NCI-H146 treated with DMSO at 0.1 percent for 48 hours (cell line): ENCODE results near the gene TMEM51.

Experiments
- DNase-seq: peaks from one replicate; lab custom pipeline; 2025; ENCODE audit not compliant: unreplicated experiment; lab: John Stamatoyannopoulos, UW

Gene TMEM51

DNA sequence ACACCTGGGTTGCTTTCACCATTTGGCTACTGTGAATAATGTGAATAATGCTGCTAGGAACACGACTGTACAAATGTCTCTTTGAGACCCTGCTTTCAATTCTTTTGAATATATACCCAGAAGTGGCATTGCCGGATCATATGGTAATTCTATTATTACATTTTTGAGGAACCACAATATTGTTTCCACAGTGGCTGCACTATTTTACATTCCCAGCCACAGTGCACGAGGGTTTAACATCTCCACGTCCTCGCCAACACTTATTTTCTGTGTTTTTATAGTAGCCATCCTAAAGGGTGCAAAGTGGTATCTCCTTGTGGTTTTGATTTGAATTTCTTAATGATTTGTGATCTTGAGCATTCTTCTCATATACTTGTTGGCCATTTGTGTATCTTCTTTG lies 109.2 kb downstream of the TMEM51 start:
- no peak for DNase-seq

DNA sequence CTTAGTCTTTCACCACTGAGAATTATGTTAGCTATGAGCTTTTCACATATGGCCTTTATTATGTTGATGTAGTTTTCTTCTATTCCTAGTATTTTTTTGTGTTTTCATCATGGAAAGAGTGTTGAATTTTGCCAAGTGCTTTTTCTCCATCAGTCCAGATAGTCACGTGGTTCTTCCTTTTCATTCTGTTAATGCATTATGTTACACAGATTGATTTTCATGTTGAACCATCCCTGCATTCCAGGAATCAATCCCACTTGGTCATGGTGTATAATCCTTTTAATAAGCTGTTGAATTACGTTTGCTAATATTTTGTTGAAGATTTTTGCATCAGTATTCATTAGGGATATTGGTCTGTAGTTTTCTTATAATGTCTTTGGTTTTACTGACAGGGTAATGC lies 111.2 kb downstream of the TMEM51 start:
- DNase-seq: no peak
